NOMO-1 (cell line): Measurements from ENCODE around the gene LSM10.

ENCODE experiments used
- DNase-seq, 2 experiments: peaks; one replicate each; lab custom pipeline; 2025; ENCODE audit not compliant: unreplicated experiment in 2 of 2; lab: John Stamatoyannopoulos, UW

The LSM10 gene

GRCh38 chr1:36397378-36398230 is at the start of gene LSM10:
Gene LSM10 (minus strand): TSS chr1:36397908. CDS start chr1:36394129, 3,779 bp downstream.
- DNase-seq: peak; percentile 93 to 94

DNA sequence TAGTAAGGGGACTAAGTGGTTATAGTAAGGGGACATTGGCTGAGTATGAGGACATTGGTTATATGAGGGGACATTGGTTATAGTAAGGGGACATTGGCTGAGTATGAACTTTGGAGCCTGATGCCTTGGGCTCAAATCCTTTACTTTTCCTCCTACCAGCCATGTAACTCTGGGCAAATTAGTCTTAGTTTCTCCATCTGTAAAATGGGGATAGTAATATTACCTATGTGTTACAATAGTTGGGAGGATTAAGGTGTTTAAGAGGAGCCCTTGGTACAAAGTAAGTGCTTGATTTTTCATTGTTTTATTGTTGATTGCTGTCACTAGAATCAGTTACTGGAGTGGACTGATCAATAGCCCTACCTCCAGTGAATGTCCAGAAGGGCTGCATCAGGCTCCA is 49.7 kb upstream of the LSM10 start:
- no peak for DNase-seq

- DNase-seq: peak; percentile 36 to 60
These were observed 49.0 kb upstream of the LSM10 start for GRCh38 chr1:36446746-36447145.

DNA sequence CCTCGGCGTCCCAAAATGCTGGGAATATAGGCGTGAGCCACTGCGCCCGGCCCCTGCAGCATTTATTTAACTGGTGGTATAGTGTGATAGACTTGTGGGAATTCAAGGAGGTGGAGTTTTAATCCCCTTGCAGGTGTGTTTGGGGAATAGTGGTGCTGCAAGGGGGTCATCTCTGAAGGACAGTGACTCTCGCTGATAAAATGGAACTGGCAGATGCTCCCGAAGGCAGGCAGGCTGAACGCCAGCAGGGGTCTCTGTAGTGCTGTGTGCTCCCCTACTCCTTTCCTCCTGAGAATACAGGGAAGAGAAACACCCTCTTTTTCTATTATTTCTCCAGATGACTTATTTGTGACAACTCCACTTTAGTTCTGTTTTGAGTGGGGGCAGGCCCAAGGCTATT is 48.6 kb upstream of the LSM10 start:
- peak; percentile 64 to 71 for DNase-seq

DNA sequence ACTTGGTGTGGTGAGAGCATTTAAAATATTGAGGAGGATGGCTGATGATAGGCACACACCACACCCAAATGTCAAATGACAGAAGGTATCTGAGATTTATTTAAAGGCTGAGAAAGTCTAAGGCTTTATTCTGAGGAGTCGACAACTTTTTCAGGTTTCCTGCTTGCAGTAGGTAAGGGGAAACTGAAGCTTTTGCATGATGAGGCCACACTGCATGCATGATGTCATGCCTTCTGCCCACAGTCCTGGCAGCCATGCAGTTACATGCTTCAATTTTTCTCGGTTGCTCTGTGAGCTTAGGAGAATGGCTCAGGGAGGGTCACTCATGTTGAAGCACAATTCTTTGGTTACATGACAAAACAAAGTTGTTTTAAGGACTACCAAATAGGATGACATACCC is 45.6 kb upstream of the LSM10 start:
- DNase-seq: no peak

DNA sequence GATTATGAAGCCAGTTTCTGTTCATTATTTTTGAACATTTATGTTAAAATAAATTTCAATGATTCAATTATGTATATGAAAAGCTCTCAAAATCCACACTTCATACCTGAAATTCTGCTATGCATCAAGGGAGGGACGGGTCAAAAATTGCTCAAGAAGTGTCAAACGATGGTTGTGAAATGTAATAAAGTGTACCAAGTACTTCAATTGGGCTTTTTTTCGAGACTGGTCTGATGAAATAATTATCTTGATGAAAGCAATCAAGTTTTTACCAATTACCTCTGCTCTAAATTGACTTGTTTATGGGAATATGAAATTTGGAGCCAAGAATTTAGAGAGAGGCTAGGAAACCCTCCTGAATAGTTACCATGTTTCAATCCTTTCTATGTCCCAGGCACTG is 44.6 kb upstream of the LSM10 start:
- peak in 1 of 2 experiments; percentile 14 for DNase-seq

DNA sequence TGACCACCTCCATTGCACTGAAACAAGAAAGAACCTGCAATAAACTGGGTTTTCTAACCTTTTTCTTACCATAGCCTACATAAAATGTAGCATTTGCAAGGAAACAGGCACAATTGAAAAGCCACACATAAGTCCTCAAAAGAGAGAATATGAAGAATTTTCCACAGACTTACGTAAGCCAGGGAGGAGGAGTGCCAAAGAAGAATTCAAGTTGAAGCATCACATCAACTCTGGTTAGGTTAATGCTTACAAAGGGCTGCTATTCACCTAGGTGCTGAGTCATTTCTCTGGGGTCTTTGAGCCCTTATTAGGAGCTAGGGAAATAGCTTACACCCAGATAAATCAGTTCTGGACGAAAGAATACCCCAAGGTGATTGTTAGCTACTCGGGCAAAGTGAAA is 42.9 kb upstream of the LSM10 start:
- DNase-seq: no peak

GRCh38 chr1:36440044-36440443 is 42.3 kb upstream of the LSM10 start:
- no peak for DNase-seq

DNA sequence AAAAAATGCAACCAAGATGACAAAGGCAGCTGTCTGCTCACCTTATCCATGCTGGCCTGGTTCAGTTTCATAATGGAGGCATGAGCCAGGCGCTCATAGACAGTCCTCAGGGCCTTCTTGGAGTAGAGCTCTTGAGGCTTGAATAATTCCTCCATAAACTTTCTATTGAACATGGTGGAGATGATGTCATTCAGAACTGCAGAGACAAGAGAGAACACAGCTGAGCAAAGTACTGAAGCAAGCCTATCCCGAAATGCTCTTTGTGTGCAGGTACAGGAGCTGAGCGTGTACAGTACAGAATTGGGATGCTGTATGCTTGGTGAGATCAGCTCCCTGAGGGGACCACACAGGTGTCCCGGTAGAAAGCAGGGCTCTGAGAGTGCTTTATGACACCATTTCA is 41.0 kb upstream of the LSM10 start:
- no peak for DNase-seq

DNA sequence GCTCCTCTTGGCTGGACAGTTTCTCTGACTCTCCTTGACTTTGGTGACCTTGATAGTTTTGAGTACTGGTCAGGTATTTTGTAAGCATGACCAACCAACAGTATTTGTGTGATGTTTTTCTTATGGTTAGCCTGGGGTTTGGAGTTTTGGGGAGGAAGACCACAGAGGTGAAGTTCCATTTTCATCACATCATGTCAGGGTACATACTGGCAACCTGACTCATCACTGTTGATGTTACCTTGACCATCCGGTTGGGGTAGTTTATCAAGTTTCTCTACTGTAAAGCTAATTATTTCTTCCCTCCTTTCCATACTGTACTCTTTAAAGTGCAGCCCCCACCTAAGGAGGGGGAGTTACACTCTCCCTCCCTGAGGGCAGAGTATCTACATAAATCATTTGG is 39.1 kb upstream of the LSM10 start:
- no peak for DNase-seq

- DNase-seq: no peak
These were observed 35.4 kb upstream of the LSM10 start for GRCh38 chr1:36433102-36433501.

GRCh38 chr1:36432616-36433015 is 34.9 kb upstream of the LSM10 start:
- DNase-seq: no peak

DNA sequence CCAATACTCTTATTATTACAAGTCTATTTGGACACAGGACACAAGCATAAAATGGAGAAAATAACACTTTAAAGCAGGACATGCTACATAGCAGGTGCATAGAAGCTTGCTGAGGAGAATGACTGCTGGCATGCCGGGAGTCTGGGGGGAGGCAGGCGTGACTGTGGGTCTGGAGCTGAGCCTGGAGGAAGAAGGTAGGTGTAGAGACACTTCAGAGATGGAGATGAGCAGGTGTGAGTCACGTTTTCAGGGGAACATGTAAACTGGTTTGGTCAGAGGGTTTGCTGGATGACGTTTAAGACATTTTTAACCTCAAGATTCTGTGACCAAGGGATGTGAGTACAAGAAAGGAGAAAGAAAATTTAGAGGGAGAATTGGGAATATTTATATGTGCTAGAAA is 28.1 kb upstream of the LSM10 start:
- DNase-seq: no peak

DNA sequence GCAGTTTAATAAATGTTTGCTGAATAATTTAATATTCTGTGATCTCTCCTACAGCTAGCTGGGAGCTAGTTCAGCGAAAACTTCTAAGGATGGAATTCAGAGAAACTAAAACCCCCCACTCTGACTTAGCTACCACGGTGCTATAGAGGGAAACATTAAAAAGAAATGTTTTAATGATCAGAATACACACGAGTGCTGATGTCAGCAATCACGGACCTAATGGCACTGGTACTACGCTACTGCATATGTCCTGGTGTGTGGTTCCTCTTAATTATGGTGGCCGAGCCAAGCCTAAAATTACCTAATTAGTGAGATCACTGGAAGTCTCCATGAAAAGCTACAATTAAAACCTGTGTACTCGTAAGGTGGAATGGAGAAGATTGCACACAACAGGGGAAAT is 23.9 kb upstream of the LSM10 start:
- no peak for DNase-seq

- DNase-seq: peak; percentile 43 to 81
These were observed 23.2 kb upstream of the LSM10 start for GRCh38 chr1:36420836-36421317.

GRCh38 chr1:36420409-36420808 is 22.7 kb upstream of the LSM10 start:
- DNase-seq: no peak

DNA sequence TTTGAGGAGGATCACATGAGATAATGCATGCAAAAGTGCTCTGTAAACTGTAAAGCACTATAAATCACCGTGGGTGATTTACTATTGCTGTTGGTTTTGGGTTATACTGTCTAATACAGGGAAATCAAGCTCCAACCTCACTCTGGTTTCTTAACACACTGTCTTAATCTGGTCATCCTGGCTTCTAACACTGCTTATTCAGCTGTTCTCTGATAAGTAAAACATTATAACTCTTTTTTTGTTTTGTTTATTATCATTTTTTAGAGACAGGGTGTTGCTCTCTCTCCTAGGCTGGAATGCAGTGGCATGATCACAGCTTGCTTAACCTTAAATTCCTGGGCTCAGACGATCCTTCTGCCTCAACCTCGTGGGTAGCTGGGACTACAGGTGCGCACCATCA is 21.9 kb upstream of the LSM10 start:
- DNase-seq: no peak

- no peak for DNase-seq
These were observed 21.4 kb upstream of the LSM10 start for GRCh38 chr1:36419140-36419539.

DNA sequence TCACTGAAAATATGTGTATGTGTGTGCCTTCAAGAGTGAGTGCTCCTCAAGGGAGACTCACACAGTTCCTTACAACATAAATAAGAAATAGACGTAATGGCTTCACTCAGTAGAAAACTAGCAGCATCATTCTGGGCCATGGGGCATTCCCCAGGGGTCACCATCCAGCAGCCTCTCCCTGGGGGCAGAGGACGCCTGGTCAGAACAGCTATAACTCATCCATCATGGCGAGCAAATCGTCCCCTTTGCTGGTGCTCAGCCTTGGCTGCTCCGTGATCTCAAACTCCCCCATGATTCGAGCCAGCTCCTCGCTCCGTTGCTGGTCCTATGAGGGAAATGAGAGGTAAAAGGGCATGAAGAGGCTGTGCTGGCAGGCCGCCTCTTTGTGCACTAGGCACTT is 20.2 kb upstream of the LSM10 start:
- no peak for DNase-seq

- no peak for DNase-seq
These were observed 18.1 kb upstream of the LSM10 start for GRCh38 chr1:36415661-36416326.

DNA sequence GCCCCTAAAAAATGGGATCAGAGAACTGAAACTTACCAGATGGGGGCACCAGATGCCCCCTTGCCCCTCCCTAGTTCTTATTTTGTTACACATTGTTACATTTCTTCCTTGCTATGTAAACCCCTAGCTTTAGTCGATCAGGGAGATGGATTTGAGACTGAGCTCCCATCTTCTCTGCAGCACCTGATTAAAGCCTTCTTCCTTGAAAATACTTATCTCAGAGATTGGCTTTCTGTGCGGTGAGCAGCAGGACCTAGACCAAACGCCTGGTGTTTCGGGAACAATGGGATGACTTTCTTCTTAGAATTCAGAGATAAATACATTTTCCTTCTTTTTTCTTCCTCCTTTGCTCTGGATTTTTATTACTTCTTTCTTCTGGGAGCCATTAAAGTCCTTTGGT is 16.7 kb upstream of the LSM10 start:
- no peak for DNase-seq
